Measurements from ENCODE around the gene SLC8A1.

Gene SLC8A1

DNA sequence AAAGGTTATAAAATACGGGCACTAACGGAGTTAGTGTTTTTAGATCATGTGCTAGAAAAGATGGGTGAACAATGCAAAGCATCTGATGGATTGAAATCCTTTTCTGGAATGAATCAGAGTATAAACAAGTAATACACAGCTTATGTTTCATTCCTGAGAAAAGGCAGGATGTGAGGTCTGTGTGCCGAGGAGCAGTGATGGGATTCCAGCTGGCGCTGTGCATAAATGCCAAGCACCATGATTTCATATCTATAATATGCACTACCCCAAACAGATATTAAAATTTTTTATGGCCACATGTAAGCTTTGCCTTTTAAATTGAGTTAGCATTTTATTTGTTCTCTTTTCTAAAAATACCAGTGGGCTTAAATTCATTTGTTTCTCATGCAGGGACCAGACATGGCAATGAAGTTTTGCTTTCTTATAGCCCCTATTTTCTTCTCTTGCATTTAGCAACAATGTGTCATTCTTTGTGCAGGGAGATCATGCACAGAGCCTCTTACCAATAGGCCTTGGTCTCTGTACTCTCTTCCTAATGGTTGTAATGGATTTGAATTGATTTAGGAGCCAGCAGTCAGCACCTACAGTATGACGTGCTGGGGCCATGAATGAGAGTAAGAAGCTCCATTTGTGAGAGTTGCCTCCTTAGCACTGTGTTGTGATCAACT lies 323.9 kb downstream of the SLC8A1 start:
- DNase-seq (ENCODE audit: insufficient read length, low spot score) = peak; percentile 46
- no peak for FAIRE-seq

DNA sequence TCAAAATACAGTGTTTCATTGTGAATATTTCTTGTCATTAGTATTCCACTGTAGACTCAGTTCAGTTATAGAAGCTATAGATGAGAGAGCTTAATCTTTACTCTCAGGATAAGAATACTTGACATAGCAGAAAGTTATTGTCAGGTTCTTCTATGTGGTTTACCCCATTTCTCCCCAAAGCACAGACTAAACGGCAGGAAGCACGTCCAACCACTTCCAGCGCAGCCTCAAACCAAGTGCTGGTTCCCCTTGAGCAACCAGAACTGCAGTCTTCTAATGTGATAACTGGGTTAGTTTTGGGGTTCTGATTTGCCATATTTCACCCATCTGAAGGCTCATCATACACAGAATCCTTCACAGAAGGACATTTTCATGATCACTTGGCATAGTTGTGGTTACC lies 324.7 kb downstream of the SLC8A1 start:
- FAIRE-seq = no peak
- no peak for DNase-seq (ENCODE audit: insufficient read length, low spot score)

DNA sequence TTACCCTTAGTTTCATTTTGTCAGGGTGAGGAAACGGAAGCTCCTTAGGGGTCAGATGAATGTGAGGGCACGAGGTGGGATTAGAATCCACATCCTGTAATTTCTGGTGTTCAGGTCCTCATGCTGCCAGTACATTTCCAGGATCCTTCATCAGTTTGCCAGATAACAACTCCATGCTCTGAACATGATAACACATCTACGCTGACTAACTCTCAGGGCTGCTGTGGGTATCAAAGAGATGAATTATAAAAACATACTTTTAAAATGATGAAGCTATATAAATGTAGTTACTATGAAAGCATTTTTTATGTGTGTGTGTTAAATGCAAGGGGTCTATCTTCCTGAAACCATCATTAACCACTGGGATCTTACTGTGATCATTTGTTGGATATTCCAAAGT lies 325.9 kb downstream of the SLC8A1 start:
- no peak for DNase-seq (ENCODE audit: insufficient read length, low spot score)
- FAIRE-seq = no peak

DNA sequence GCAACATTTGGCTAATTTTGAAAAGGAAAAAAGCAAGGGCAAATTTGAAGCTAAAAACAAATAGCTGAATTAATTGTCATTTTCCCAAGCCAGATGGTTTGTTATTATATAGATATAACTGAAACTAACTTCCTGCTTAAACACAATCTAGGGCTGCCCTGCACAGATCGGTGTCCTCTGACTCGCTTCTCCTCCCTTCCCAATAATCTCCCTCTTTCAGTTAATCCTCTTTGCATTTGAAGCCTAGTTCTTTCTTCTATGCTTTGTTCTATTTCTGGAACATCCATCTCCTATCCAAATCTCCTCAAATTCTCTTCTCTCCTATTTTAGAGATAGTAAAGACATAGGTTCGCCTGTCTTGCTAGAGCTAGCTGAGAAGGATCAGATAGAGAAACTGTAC lies 328.1 kb downstream of the SLC8A1 start:
- FAIRE-seq (no peak), DNase-seq (ENCODE audit: insufficient read length, low spot score) (no peak)

DNA sequence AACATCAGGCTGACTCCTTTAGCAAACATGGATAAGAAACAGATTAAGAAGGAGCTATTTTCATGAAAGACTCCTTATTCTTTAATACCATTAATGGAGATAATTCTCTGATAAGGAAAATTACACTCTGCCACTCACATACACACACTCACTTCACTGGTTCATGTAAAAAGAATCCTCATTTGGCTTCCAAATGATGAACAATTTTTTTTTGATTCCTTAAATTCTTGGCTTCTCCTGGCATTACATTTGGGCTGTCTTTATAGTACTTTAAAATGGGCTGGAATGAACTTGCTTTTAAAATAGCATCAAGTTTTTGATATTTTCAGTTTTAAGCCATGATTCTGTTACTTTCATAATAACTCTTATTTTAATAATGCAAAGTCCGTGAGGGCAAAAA lies 328.6 kb downstream of the SLC8A1 start:
- FAIRE-seq (no peak), DNase-seq (ENCODE audit: insufficient read length, low spot score) (no peak)

DNA sequence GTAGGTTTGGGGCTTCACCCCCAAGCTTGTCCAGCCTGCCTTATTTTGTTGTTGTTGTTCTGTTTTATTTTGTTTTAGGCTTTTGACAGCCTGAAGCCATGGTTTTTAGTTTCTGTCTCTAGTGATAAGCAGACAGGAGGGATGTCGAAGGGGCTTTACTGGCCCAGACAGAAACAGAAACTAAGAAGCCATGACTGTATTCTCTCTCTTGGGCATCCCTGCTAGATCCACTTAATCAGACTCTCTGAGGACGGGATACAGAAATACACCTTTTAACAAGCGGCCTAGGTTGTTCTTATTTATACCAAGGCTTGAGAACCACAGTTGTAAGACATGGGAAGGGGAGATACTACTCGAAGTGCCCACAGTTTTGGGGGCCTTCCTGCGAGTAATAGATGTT lies 330.9 kb downstream of the SLC8A1 start:
- DNase-seq (ENCODE audit: insufficient read length, low spot score) = no peak
- FAIRE-seq = no peak

DNA sequence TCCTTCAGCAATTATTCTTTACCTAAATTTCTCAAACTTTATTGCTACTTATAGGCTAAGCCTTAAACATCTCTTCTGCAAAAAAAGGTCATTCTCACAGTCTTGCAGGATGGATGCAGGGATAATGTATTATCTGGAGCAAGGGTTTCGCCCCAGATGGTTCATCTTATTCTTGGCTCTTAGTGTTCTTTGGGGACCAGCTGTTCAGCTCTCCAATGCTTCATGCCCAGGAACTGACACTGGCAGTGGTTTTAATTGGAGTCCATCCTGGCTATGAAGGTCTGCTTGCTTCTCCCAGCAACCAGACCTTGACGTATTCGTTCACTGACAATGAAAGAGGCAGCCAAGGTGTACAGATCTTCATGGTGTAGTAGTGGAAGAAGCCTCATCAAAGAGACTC lies 331.9 kb downstream of the SLC8A1 start:
- DNase-seq (ENCODE audit: insufficient read length, low spot score) (no peak), FAIRE-seq (no peak)

DNA sequence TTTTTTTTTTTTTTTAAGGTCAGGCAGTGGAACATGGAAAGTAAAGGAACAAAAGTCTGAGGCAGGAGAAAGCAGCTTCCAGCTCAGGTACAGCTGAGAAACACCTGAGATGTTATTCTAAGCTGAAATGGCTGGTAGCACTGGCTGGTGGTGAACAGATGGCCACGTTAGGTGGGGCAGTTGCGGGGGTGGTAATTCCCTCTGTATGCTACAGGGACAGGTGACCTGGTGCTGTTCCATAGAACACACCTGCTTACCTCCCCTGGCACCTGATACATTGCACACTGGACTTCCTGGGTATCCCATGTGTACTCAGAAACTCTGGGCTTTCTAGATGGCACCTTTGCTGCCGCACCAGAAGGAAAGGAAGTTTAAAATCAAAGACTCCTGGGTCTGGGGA lies 333.3 kb downstream of the SLC8A1 start:
- FAIRE-seq (no peak), DNase-seq (ENCODE audit: insufficient read length, low spot score) (no peak)

DNA sequence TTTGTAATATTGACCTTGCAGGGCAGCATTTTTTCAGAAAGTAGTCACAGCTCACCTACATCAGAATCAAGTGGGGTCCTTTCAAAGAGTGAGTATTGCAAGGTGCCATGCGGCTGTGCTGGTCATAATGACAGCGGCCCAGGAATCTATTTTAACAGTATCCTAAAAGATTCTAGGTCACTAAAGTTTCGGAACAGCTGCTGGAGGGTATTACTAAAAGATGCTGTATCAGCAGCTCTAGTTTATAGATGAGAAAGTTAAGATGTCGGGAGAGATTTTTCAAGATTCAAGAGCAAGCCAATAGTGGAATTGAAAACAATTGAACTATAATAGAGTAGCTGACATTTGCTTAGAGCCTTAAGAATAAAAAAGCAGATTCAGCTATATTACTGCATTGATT lies 336.0 kb downstream of the SLC8A1 start:
- FAIRE-seq = no peak

DNA sequence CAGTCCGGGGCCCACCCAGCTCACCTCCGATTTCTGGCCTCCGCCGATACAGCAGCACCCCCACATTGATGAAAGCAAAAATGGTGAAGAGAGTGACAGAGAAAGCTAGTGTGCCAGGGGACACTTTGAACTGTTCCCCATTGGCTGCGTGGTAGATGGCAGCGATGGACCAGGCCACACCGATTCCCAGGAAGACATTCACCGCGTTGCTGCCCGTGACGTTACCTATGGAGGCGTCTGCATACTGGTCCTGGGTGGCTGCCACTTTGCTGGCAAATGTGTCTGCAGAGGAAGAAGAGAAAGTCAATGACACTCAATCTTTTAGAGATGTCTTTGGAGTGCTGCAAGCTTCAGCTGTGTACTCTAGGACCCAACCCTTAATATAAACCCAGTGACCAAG lies 336.5 kb downstream of the SLC8A1 start:
- no peak for DNase-seq (ENCODE audit: insufficient read length, low spot score)
- peak; percentile 55 for FAIRE-seq

More for the DNA sequence above, 336.0 kb downstream of the SLC8A1 start:
- DNase-seq (ENCODE audit: insufficient read length, low spot score) = no peak

DNA sequence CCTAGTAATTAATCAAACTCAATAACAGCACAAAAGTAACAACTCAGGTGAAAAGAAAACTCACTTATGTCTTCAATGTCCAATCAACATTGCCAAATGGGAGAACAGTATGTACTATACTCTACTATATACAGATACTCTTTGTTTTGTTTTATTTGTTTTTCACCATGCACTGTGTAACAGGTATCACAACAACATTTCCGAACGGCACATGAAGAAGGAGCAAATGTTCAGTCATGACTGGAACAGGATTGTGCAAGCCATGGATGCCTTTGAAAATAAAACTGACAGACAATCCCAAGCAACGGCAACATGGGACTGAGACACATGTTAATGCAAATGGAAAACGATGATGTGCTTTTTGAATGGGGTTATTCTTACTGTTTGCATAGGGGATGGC lies 337.9 kb downstream of the SLC8A1 start:
- DNase-seq (ENCODE audit: insufficient read length, low spot score) (no peak), FAIRE-seq (peak; percentile 20)

DNA sequence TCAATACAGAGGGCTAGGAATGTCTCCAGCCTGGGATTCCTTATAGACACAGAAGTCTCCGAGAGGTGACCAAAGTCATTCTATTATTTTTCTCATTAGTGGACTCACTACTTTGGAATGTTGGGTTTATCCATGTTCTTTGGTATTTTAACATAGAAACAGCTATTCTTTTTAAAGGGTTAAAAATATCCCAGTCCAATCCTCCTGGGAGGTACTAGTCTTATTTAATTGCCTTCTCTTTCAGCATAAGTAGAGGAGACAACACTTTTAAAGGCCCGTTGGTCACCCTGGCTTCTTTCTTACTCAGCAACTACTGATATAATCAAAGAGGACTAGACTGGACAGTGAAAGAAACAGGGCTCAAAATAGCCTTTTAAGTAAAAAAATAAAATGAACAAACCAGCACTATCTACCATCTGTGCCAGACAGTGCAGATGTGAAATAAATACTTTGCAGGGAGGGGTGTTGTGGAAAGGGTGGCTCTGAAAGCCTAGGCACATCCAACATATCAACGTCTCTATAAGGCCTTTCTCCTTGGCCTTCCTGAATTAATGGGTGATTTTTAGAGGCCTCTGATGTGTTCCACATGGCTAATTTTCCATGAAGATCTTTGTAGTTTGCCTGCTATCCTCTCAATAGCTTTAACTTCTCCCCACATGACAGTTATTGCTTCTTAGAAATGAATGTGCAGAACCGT lies 338.5 kb downstream of the SLC8A1 start:
- FAIRE-seq (no peak), DNase-seq (ENCODE audit: insufficient read length, low spot score) (no peak)

DNA sequence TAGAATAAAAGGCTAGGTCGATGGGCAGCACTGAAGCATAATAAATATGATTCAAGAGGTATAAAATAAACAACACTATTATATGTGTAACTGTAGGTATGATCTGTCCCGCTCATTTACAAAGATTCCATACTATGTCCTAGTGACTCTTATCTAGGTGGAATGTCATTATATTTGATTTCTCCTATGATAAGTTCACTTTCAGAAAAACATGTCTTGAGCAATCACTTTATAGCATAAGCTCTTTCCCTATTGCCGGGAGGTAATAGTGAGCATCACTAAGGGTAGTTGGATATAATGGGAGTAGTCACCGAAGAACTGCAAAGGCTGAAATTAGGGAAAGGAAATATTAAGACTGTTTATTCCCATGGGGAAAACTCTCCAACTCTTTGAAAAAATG lies 342.5 kb downstream of the SLC8A1 start:
- FAIRE-seq (no peak), DNase-seq (ENCODE audit: insufficient read length, low spot score) (no peak)

DNA sequence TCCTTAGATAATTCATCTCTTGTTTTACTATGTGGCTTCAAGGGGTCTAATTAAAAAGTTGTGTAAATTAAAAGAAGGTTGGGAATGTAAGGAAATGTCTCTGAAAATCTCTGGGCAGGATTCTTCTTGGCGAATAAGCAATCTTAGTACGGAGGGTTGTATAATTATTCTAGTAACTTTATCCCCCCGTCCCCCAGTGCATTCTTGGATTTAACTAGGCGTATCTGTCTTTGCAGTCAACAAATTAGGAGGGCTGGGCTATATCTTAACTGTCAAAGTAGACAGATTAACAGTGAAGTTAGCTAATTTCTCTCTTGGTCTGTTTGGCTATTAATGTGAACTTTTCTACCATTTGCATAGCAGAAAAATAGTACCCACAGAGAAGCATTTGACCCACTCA lies 343.0 kb downstream of the SLC8A1 start:
- FAIRE-seq = no peak
- no peak for DNase-seq (ENCODE audit: insufficient read length, low spot score)

DNA sequence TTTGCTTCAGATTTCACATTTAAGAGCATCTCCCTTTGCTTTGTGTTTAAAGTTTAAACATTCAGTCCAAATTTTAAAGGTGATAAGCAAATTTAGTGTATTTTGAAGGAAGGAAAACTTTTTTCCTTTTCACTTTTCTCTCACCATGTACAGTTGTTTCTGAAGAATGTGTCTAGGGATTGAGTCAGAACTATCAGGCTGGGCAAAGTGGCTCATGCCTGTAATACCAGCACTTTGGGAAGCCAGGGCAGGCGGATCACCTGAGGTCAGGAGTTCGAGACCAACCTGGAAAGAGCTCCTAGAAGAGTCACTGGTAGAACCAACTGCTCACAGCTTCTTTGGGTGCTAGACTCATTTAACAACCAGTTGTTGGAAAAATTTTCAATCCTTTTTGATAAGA lies 345.8 kb downstream of the SLC8A1 start:
- DNase-seq (ENCODE audit: insufficient read length, low spot score) (no peak), FAIRE-seq (no peak)

DNA sequence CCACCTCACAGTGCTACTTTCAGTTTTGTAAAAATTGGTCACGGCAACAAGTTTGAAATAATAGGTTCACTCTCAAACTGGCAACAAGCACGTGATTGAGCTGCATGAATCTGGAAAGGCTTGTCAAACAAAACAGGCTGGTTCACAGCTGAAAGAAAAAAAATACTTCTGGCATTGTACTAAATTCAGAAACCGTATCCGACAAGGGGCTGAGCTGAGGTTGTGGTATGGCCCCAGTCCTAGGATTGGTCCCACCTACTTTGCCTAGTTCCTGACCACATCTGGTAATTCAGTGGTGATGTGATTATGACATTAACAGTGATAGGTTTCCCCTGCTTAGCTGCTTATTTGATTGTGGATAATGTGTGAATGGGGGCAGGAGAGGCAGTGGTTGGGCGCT lies 346.3 kb downstream of the SLC8A1 start:
- FAIRE-seq (peak; percentile 33), DNase-seq (ENCODE audit: insufficient read length, low spot score) (no peak)

DNA sequence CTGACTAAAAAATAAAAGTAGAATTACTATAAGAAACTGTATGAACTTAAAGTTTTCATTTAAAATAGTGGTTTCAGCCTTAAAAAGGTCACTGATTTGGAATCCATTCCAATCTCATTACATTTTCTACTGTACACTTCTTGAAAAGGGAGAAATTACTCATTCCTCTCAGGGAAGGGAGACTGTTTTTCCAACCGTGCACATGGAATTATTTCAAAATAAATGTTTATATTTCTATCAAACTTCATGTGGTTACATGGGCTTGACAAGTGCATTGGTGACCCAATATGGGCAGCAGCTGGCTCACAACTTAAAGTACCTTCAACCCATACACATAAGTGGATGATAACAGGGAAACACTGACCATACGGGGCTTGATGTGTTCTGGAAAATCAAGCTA lies 348.3 kb downstream of the SLC8A1 start:
- FAIRE-seq = no peak
- no peak for DNase-seq (ENCODE audit: insufficient read length, low spot score)

DNA sequence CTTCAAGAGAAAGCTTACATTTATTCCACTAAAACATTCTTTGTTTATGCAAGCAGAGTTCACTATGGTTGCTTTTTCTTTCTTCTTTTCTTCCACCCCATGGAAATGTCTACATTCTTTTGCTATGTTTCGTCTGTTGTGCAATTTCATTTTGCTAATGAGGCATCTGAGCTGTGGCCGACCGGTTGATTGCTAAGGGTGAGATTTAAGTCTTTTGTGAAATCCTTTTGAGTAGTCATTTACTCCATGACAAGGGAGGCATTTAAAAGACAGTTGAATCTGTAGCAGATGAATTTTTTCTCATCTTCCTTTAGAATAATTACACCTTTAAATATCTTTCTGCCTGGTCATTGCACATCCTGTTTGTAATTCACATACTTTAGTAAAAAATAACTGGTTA lies 348.7 kb downstream of the SLC8A1 start:
- FAIRE-seq = no peak
- DNase-seq (ENCODE audit: insufficient read length, low spot score) = no peak

DNA sequence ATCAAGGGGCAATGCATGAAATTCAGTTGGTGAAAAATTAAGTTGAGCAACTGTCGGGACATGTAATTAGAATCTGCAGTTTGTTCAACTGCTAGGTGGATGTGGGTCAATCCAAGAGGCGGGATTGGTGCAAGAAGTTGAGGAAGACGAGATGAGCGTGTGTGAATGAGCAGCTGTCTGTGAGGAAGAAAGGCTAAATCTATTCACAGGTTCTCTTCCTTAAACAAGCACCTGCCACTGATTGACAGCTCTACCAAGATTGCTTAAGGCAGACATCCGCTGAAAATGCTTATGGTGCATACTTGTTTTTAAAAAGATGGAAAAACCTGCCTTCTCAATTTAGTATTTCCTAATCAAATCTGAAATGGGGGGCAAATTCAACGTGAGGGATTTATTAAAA lies 349.4 kb downstream of the SLC8A1 start:
- DNase-seq (ENCODE audit: insufficient read length, low spot score) = no peak
- FAIRE-seq = no peak

DNA sequence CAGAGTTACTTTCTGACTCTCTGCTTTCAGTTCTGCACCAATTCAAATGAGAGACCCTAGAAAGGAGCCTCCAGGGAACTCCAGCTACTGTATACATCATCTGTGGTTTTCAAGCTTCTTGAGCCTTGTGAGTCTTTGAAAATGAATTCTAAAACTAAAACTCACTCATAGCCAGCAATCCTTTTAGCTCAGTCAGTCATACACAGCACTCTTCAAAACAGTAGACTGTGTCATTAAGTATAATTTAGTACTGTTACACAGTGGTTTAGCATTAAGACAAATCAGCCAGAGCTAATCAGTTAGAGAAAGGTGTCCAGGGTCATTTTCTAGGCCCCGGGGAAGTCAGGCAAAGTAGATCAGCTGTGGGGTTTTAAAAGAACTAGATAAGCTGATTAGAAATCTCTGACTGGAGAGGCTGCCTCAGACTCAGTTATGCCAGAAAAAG lies 350.7 kb downstream of the SLC8A1 start:
- DNase-seq (ENCODE audit: insufficient read length, low spot score) (no peak), FAIRE-seq (no peak)

DNA sequence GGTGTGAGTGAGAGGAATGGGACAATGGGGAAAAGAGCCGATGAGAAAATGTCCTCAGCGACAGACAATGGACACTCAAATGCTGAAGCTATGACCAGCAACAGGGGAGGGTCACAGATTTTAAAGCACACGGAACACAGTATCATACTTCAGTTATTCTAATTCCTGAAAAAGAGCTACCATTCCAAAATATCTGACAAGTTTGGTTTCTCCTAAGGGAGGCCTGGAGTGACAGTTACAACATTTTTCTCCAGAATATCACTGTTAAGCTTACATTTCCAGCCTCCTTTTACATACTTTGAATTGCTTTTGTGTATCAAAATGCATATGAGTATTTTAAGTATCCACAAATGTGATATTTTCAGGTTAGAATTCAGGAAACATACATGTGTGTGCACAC lies 351.2 kb downstream of the SLC8A1 start:
- DNase-seq (ENCODE audit: insufficient read length, low spot score) (no peak), FAIRE-seq (no peak)

DNA sequence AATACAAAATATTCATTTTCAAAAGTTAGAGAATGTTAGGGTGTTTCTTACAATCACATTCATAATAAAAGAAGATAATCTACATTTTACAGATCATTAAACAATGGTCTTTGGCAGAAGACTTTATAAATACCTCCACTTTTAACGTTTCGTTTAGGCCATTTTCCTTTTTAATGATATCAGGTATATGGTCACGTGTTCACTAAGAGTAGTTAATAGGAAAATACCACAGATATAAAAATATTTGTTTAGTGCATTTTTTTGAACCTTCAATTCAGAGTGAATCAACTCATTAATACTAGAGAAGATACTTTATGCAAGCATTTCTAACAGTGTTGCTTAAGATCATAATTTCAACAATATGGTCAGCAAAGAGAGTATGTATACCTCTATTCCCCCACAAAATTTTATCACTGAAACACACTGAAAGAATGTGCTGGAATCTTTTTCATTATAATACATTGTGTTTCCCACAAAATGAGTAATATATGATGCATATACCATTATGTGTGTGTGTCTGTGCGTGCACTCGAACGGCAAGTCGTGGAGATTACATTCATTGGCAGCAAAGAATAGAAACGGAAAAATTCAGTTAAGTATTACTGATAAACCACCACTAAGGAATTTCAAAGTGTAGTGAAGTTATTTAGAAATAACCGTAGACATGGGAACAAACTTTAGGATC lies 353.0 kb downstream of the SLC8A1 start:
- no peak for FAIRE-seq
- no peak for DNase-seq (ENCODE audit: insufficient read length, low spot score)
